Activated CD4-positive, alpha-beta T cell treated with anti-CD3 and anti-CD28 coated beads for 1 hour (primary cell): Measurements from ENCODE around the gene JAZF1.

Source experiments
- DNase-seq: peaks from one replicate; pipeline ENCODE4 v3.0.0-alpha.2; 2020

The JAZF1 gene

DNA sequence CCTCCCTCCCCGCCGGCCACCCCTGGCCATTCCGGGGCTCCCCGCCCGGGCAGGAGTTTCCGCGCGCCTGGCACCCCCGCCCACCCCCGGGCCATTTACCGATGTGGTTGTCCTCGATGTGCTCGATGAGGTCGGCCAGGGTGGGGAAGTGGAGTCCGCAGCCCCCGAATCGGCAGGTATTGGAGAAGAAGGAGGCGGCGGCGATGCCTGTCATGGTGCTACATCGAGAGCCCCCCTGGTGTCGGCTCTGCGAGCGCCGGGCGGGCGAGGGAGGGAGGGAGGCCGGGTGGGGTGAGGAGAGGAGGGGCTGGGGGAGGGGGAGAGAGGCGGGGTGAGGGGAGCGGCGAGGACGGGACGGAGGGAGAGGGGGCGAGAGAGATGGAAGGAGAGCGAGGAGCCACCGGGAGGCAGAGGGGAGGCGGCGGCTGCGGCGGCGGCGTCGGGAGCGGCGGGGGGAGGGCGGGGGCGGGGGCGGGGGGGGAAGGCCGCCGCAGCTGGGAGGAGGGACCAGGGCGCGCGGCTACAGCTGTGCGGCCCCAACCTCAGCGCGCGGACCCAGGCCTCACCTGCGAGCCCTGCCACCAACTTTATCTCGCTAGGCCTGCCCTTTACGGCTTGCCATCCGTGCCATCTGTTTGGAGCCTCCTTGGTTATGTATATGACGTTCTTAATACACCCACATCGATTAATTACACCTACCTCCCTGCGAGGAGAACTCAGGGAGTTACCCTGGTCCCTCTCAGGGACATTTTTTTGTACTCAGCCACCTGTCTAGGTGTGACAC, at the start of gene JAZF1:
JAZF1 (minus strand) TSS at position 432 of the 784 bp plus-strand sequence.
- DNase-seq: peak; percentile 37

DNA sequence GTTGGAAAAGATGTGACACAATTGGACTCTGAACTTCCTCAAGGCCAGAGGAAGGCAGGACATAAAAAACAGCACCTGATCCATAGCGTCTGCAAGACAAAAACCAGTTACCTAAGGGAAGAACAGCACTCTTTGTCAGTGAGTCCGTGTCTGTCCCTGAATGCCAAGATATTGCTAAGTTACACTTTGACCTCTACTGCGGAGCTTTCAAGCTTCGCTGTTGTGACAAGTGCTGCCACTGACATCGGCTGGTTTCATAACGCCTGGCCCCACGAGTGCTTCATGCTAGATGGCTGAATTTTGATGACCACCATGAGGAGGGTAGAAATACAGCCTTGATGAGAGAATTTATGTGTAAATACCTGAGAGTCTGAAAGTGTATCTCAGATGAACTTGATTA, 49.7 kb upstream of the JAZF1 start:
- no peak for DNase-seq

DNA sequence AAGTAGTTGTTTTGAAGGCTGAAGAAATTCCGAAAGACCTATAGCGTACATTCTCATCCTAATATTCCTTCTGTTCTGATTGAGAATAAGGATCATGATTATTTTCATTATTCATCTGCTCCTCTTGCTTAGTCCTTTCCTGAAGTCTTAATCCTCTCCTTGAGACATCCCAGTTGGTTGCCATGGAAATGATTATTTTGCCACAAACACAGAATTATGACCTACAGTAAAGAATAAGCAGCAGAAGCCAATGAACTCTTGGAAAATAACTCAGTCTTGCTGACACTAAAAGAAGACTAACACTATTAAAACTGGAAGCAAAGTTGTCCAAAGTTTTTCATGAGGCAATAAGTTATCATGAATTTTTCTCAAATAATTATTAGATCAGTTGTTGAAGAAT, 47.8 kb upstream of the JAZF1 start:
- no peak for DNase-seq

DNA sequence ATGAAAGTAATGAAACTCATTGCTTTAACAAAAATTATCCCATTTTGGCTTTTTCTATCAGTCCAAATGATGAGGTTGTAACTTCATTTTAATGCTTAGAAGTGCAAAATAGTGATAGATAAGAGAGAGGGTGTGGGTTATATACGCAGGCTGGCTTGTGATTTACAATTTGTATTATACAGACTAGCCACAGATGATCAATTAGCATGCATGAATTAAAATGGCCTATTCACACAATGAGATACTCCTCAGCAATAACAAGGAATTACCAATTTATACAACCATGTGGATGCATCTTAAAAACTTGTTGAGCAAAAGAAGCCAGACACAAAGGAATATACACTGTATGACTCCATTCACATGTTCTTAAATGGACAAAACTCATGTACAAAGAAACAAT, 45.4 kb upstream of the JAZF1 start:
- DNase-seq: no peak

DNA sequence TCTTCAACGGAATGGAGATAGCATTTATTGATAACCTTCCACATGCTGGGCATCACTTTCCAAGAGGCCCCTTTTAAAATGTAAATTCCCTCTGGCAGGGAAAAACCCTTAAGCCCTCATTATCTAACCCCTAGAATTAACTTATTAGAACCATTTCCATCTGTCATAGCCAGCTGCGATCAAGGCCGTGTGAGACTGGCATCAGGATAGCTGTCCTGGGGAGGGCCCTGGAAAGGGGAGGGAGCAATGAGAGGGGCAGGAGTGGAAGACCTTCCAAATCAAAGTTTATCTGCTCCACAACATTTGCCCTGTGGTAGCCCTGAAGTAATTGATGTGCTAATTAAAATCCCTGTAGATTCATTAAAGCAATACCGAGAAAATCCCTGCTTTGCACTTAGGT, 45.0 kb upstream of the JAZF1 start:
- DNase-seq: no peak

DNA sequence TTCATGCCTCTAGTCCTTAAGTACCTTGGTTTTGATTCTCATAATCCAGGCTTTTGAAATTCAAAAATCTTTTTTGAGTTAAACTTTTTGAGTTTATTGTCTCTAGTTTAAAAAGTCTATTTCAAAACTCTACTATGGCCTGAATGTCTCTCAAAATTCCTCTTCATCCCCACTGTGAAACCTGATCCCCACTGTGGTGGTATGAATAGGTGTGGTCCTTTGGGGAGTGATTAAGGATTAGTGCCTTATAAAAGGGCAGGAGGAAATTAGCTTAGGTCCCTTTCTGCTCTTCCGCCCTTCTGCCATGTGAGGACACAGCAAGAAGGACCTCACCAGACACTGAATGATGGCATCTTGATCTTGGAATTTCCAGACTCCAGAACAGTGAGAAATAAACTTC, 44.1 kb upstream of the JAZF1 start:
- no peak for DNase-seq

DNA sequence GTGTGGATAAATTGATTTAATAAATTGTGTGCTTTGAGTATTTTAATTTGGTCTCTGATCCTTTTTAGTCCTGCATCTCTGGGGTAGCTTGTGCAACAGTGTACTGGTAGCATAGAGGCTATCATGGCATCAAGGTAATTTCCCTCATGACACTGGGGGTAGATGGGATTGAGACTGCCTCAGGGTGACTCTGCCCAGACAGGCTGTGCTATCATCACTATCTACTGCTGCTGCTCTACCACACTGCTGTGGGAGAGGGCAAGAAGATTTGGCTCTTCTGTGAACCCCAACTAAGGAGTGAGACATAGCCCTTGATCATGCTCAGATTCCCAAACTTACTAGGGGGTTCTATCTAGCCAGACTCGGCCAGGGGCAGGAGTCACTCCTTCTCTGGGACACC, 43.6 kb upstream of the JAZF1 start:
- no peak for DNase-seq

DNA sequence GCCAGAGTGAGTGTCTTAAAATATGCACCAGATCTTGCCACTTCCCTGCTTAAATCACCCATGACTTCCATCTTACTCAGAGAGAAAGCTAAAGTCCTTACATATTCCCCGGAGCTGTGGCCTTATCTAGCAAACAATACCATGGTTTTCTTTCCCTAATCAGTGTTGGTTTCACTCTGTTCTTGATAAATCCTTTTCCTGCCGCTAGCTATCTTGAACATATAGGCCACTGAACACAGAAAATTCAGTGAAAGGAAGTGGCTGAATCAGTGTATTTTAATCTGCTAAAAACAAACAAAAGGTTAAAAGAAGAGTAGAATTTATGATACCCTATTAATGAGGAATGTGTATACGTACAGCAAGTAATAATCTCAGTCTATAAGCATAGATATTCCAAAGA, 42.0 kb upstream of the JAZF1 start:
- no peak for DNase-seq

DNA sequence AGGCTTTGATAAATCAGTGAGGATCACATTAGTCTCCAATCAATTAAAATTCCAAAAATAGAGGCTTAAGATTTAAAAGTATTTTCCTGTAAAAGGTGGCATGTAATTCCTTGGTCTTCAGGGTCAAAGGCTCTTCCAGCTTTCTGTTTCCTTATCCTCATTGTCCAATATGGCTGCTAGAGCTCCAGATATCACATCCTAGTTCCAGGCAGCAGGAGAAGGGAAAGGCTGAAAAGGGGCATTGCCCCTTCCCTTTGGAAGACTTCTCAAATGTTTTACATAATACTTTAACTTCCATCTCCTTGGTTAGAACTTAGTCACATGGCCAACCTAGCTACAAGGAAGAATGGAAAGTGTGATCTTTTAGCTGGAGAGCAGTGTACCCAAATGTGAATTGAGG, 39.2 kb upstream of the JAZF1 start:
- no peak for DNase-seq

DNA sequence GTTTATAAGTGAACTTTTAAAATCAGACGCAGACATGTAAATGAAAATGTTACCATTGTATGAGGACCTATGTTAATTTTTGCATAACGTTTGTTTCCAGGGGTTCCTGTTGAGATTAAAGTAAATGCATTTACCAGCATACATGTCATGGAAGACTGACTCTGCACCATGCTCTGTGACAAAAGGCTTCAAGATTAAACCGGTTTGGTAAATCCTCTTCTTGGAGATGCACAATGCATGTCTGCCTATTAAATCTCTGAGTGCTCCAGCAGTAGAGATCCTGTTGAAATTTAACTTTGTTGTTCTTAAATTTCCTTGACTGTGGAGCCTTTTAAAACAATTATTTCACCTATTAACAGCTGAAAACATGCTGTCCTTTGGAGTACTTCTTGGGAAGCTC, 36.5 kb upstream of the JAZF1 start:
- no peak for DNase-seq

DNA sequence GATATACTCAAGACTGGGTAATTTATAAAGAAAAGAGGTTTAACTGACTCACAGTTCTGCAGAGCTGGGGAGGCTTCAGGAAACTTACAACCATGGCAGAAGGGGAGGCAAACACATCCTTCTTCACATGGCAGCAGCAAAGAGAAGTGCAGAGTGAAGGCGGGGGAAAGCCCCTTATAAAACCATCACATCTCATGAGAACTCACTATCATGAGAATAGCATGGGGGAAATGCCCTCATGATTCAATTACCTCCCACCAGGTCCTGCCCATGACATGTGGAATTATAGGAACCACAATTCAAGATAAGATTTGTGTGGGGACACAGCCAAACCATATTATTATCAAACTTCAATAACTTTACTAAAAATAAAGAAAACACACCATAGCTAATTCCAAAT, 30.4 kb upstream of the JAZF1 start:
- no peak for DNase-seq

DNA sequence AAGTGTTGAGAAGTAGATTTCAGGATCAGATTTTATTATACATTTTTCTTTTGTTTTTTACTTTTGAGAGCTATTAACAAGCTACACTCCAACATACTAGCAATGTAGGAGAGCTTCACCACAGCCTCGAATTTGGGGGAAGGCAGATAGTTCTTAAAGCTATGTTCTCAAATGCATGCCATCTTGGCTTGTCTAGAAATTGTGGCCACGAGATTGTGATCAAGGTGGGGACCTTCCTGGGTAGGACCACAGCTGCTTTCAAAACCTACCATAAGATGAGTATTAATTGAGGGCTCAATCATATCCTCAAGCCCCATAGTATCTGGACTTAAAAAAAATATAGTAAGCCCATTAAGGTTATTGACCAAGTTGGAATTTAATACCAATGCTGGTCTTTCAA, 27.9 kb upstream of the JAZF1 start:
- no peak for DNase-seq

DNA sequence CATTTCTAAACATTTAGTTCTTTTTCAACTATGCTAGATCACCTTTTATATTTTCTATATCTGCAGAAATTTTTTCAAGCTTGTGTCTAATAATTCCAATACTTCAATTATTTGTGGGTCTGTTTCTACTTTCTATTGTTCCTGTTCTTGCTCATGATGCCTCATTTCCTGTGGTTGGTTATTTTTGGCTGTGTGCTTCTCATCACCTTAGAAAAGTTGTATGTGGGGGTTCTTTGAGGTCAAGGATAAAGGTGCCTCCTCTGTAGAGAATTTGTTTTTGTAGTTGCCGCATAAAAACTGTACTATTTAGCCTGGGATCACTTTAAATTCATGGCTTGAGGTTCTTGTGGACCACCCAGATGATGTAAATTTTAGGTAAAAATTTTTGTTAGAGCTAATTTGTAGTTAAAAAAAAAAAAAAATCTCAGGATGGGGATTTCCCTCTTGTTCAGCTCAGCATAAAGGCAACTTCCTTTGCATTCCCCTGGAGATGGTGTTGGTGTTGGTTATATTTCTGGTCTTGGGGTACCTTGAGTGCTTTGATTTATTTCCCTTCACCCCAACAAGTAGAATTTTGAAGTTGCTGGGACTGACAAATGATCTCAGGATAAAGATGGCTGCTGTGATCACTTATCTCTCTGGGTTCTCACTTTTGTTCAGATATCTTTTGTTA, 27.0 kb upstream of the JAZF1 start:
- DNase-seq: no peak

DNA sequence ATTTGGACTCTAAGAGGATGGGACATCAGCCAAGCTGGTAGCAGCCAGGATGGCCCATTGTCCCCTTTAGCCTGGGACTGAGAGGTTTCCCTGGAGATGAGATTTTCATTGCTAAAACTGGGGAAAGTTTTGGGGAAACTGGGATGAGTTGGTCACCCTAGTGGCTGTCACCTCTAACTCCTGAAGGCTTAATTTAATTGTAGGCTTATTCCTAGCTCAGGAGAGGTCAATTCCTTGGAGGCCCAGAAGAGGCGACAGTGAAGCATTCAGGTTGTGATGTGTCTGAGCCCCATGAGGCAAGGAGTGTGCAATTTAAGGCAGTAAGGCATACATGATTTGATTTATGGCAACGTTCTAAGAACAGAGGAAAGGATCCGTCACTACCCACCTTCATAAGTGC, 24.9 kb upstream of the JAZF1 start:
- no peak for DNase-seq

DNA sequence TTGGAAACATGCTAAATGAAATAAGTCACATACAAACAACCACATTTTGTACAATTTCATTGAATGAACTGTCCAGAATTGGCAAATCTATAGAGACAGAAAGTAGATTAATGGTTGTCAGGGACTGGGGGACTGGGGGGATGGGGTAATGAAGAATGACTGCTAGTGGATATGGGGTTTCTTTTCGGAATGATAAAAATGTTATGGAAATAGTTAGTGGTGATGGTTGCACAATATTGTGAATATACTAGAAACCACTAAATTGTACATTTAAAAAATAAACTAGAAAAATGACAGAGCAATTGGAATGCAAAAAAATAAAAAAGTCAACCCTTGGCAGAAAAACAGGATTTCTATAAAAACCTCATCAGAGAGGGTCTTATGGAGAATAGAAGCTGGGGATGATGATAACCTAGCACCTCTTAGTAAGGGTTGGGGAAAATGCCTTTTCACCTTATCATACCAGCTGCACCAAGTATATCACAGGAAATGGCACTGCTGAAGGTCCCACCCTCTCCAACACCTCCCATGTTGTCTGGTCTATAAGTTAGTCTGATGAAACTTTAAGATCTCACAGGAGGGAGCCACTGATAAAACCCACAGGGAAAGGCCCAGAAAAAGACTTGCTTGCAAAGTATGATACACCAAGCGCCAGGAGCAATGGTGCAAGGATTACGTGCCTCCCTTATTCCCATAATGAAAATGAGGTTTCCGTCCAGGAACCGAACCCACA, 23.1 kb upstream of the JAZF1 start:
- no peak for DNase-seq

DNA sequence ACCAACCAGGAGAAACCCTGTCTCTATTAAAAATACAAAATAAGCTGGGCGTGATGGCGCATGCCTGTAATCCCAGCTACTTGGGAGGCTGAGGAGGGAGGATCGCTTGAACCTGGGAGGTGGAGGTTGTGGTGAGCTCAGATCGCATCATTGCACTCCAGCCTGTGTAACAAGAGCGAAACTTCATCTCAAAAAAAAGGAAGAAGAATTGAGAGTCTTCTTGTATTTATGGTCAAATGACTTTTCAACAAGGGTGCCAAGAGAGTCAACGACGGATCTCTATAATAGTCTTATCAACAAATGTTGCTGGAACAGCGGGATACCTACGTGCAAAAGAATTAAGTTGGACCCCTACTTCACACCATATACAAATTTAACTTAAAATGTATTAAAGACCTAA, 21.6 kb upstream of the JAZF1 start:
- no peak for DNase-seq

DNA sequence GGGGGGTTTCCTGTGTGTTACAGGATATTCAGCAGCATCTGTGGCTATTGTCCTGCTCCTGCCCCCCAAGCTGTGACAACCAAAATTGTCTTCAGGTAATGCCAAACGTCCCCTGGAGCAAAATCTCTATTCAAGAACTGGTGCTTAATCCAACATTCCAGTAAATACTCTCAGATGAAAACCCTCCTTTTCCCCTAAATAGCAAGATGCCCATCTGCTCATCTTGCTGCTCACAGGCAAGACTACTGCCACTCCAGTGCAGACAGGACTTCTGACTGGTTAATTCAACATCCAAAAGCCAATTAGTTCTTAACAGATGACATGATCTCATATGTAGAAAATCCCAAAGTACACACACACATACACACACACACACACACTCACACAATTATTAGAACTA, 20.5 kb upstream of the JAZF1 start:
- no peak for DNase-seq

DNA sequence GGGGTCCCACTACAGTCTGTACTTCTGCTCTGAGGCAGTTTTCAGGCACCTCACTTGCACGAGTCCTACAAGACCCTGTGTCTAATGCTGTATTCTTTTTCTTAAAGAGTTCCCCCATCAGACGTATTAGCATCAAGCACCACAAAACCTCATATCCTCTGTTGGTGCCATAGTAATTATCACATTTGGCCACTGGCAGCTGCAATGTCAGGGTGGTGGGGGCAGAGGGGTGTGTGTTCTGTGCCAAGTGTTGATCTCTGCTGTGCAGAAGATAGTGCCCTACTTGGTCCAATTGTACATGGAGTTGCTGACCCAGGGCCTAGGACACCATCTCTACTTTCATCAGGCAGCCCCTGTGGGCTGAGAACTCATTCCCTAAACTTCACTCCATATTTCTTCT, 20.0 kb upstream of the JAZF1 start:
- DNase-seq: no peak

DNA sequence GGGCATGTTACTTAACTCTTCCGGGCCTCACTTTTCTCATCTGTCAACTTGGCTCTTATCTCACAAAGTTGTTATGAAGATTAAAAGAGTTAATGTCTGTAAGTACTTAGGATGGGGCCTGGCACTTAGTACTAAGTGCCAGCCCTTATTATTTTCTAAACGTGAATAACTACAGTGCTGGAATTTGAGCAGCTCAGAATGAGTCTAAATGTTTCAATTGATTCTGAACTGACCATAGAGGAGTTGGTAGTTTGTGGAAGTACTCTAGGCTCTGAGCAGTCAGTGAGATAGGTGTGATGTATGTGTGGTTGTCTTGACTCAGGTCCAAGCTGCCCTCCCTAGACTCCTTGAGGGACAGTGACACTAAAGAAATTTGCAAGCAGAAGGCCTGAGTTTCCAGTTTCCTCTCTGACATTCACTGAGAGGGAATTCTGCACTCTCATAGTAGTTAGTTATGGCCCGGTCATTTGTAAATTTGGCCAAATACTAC, 18.5 kb upstream of the JAZF1 start:
- no peak for DNase-seq

DNA sequence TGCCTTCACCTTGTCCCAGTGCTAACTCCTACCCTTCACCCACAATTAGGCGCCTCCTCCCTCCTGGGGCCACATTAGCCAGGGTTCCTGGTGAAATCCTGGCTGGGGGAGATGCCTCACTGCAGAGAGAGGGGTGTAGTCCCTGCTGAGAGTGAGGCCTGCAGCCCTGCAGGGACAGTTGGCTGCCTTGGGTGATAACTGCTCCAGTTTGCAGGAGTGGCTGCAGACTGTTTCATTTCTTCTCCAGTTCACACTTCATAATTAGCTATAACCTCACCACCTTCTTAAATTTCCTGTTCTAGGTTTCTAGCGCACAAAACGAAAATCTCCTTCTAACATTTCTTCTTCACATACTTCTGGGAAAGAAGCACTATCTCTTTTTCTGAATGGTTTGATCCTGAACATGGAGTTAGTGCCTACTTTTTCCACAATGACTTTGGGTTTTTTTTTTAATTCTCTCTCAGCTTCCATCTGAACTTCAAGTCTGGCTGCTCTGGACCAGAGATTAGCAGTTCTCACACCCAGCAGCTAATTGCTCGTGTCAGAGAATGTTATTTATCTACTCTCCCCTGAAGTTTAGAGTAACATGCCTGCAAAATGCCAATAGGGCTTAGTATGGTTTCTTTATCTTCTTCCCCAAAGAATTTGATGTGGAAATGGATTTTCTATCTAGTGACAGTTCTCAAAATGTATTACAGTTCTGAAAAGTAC, 15.5 kb upstream of the JAZF1 start:
- no peak for DNase-seq

DNA sequence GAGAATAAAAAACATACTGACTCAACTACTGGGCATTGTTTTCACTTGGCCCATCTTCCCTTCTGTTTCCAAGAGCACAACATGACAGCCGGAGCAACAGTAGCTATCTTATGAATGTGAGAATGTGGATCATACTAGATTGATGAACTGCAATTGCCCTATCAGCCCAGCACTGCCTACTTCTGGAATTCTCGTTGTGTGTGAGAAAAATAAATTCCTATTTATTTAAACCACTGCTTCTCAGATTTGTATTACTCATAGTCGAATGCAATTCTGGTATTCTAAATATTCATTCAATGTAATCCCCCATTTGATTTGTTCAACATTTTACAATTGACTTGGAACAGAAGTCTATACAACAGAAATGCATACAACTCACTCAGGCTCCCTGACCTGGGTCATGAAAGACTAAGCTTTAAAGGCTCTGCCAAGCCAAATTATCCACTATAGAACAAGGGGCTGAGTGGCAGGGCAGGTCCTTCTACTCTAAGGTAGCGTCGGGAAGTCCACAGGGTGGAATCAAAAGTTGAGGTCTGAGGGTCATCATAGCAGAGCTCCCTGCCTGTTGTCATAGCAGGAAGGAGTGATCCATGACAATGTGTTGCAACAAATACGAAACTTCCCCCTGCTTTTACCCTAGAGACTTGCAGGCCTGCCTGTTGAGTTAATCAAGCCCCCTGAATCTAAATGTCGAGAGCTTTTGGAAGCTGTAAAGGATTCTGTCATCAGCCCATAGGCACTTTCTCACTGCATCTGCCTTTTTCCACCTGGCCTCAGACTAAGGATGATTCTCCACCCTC, 12.4 kb upstream of the JAZF1 start:
- DNase-seq: no peak

DNA sequence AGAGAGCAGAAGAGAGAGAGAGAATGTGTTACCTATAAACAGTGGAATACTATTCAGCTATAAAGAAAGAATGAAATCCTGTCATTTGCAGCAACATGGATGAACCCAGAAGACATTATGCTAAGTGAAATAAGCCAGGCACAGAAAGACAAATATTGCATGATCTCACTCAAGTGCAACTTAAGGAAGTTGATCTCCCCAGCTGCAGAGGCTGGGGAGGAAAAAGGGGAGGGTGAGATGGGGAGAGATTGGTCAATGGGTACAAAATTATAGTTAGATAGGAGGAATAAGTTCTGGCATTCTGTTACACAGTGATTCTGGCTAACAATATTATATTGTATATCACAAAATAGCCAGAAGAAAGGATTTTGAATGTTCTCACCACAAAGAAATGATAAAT, 11.2 kb upstream of the JAZF1 start:
- no peak for DNase-seq
